DOHH2 (cell line): ENCODE data around the gene DUSP23.

Experiments used
- CTCF ChIP-seq: fragments of 200-600 bp; sonication (generic); IDR thresholded peaks from one replicate; pipeline ENCODE4 v1.5.1; 2014; ENCODE audit warnings: antibody characterized with exemption, mild to moderate bottlenecking, low read depth, low read length; ENCODE audit not compliant: poor library complexity, severe bottlenecking
- EZH2phosphoT487 ChIP-seq: fragments of 200-600 bp; sonication (generic); IDR thresholded peaks from 2 replicates; pipeline ENCODE4 v1.6.1; 2017; ENCODE audit warnings: borderline replicate concordance, mild to moderate bottlenecking, antibody characterized with exemption, low read length, moderate library complexity, mixed read lengths

GRCh38 chr1:159829273-159829634, 48.5 kb downstream of the DUSP23 start:
- TF ChIP-seq CTCF (peak; percentile 55), EZH2phosphoT487 (no peak)
